ENCODE measurements around the gene PTBP3. TPM values are rescaled to one million over a fixed set of nuclear protein-coding genes. Genes with fewer than 3 reads are reported as not detected.

PTBP3 gene
- polyA plus RNA-seq, 1 donor from 2014 or later = 36.1 TPM

- no peaks in the 10 kb centered on the region for H3K9me2 ChIP-seq (ENCODE audit: insufficient read depth, low read length)
- H3K4me2 ChIP-seq (ENCODE audit: low read length) = no peak overlapping the region
- no peak overlapping the region for H3K9ac ChIP-seq (ENCODE audit: low read length)
- no peak overlapping the region for H2AFZ ChIP-seq (ENCODE audit: low read depth, low read length)
- H3K9me3 ChIP-seq (ENCODE audit: low read length) = no peaks in the 10 kb centered on the region
- H3K27ac ChIP-seq (ENCODE audit: low read length) = no peak overlapping the region
- H3K27me3 ChIP-seq (ENCODE audit: insufficient read depth, low read depth, low read length) = no peaks in the 10 kb centered on the region
- TF ChIP-seq EZH2 (IDR thresholded peaks at IDR 0.05; ENCODE audit: borderline replicate concordance, insufficient read depth, low read length, poor library complexity, severe bottlenecking) (no peak), REST (IDR thresholded peaks at IDR 0.05; ENCODE audit: borderline replicate concordance) (no peak), CTCF (IDR thresholded peaks at IDR 0.05; ENCODE audit: poor library complexity, severe bottlenecking) (no peak), EP300 (conservative IDR thresholded peaks at IDR 0.05; ENCODE audit: poor library complexity, severe bottlenecking) (no peak), SMC3 (conservative IDR thresholded peaks at IDR 0.05; ENCODE audit: poor library complexity) (no peak), TAF1 (IDR thresholded peaks at IDR 0.05; ENCODE audit: low read depth) (no peak), POLR2AphosphoS5 (IDR thresholded peaks at IDR 0.05) (no peak), RAD21 (conservative IDR thresholded peaks at IDR 0.05) (no peak), MXI1 (conservative IDR thresholded peaks at IDR 0.05; ENCODE audit: poor library complexity, severe bottlenecking) (no peak)
- H3K36me3 ChIP-seq (ENCODE audit: insufficient read depth, low read length) = peaks cover 3% of the 10 kb centered on the region
- peaks cover 75% of the 10 kb centered on the region for H3K79me2 ChIP-seq (replicated peaks; ENCODE audit: insufficient read depth, low read length)
- no peaks in the 10 kb centered on the region for H3F3A ChIP-seq (ENCODE audit: insufficient read depth, low read length, poor library complexity, severe bottlenecking)
- no peak overlapping the region for H3K4me3 ChIP-seq (ENCODE audit: low read length)
- no peaks in the 10 kb centered on the region for H4K20me1 ChIP-seq (ENCODE audit: insufficient read depth)
These were observed 7.8 kb downstream of the PTBP3 start for GRCh38 chr9:112325600-112325999.

DNA sequence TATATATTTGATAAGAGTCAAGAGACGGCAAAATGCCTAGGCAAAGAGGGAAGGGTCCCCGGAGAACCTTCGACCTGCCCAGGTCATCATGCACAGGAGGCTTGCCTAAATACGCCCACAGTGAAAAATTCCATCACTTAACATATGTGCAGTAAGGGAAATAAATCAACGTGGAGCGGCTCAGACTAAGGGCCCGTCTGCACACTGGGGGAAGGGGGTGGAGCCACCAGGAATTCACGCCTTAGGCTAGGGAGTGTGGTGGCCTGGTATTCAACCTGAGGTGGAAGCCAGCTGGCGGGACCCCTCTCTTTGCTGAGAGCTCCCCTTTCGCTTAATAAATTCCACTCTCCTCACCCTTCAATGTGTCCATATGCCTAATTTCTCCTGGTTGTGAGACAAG is 8.3 kb downstream of the PTBP3 start:
- peaks cover 72% of the 10 kb centered on the region for H3K79me2 ChIP-seq (replicated peaks; ENCODE audit: insufficient read depth, low read length)
- no peak overlapping the region for H3K4me3 ChIP-seq (ENCODE audit: low read length)
- no peak overlapping the region for H2AFZ ChIP-seq (ENCODE audit: low read depth, low read length)
- H4K20me1 ChIP-seq (ENCODE audit: insufficient read depth) = no peaks in the 10 kb centered on the region
- H3K4me2 ChIP-seq (ENCODE audit: low read length) = no peak overlapping the region
- peaks cover 3% of the 10 kb centered on the region for H3K36me3 ChIP-seq (ENCODE audit: insufficient read depth, low read length)
- H3K9me3 ChIP-seq (ENCODE audit: low read length) = no peaks in the 10 kb centered on the region
- H3K27ac ChIP-seq (ENCODE audit: low read length) = no peak overlapping the region
- no peaks in the 10 kb centered on the region for H3K9me2 ChIP-seq (ENCODE audit: insufficient read depth, low read length)
- no peaks in the 10 kb centered on the region for H3K27me3 ChIP-seq (ENCODE audit: insufficient read depth, low read depth, low read length)
- no peak for TF ChIP-seq TAF1 (IDR thresholded peaks at IDR 0.05; ENCODE audit: low read depth)
- TF ChIP-seq SMC3 (conservative IDR thresholded peaks at IDR 0.05; ENCODE audit: poor library complexity) = no peak
- no peak for TF ChIP-seq CTCF (IDR thresholded peaks at IDR 0.05; ENCODE audit: poor library complexity, severe bottlenecking)
- no peak for TF ChIP-seq MXI1 (conservative IDR thresholded peaks at IDR 0.05; ENCODE audit: poor library complexity, severe bottlenecking)
- TF ChIP-seq EP300 (conservative IDR thresholded peaks at IDR 0.05; ENCODE audit: poor library complexity, severe bottlenecking) = no peak
- TF ChIP-seq REST (IDR thresholded peaks at IDR 0.05; ENCODE audit: borderline replicate concordance) = no peak
- no peak for TF ChIP-seq POLR2AphosphoS5 (IDR thresholded peaks at IDR 0.05)
- TF ChIP-seq EZH2 (IDR thresholded peaks at IDR 0.05; ENCODE audit: borderline replicate concordance, insufficient read depth, low read length, poor library complexity, severe bottlenecking) = no peak
- no peak for TF ChIP-seq RAD21 (conservative IDR thresholded peaks at IDR 0.05)
- H3K9ac ChIP-seq (ENCODE audit: low read length) = no peak overlapping the region
- H3F3A ChIP-seq (ENCODE audit: insufficient read depth, low read length, poor library complexity, severe bottlenecking) = no peaks in the 10 kb centered on the region

All from neural cell (in vitro differentiated cells).